Loucy (cell line): ENCODE data around the gene ALDOA.

Experiments
- EZH2phosphoT487 ChIP-seq: fragments of 200-600 bp; IDR thresholded peaks from 2 replicates; pipeline ENCODE4 v1.6.1; 2018; ENCODE audit warnings: antibody characterized with exemption, mild to moderate bottlenecking, moderate library complexity, borderline replicate concordance
- TF ChIP-seq, protein P1 (sequence below): fragments of 200-600 bp; sonication (generic); conservative IDR thresholded peaks from 2 replicates; pipeline ENCODE4 v1.5.1; 2014; ENCODE audit warnings: mild to moderate bottlenecking, antibody characterized with exemption, low read length

DNA sequence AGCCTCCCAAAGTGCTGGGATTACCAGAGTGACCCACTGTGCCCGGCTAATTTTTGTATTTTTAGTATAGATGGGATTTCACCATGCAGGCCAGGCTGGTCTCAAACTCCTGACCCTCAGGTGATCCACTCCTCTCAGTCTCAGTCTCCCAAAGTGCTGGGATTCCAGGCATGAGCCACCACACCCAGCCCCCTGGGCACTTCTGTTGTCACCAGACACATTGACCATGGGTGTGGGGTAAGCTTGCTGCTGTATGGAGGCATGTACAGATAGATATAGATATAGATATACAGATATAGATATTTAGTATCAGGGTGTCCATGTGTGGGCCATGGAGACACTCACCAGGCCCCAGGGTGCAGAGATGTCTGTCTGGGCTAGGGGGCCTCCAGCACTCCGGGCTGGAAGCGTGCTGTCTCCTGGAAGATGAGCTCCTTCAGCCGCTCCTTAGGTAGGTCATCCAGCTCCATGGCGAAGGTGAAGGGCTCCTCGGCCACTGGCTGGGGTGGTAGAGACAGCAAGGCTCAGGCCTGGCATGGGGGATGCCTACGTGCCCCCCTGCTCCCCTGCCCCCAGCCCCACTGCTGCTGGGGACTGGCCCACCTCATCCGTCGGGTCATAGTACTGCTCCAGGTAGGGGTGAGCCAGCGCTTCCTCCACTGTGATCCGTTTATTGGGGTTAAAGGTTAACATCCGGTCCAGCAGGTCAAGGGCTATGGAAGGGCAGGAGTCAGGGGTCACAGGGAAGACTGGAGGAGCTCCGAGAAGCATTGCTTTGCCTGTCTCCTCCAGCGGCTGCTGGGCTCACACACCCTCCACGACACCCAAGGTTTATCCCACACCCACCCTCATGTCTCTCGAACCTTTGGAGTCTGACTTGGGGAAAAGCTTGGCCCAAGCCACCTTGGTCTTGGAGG, 51.0 kb downstream of the ALDOA start:
- TF ChIP-seq, protein P1, sequence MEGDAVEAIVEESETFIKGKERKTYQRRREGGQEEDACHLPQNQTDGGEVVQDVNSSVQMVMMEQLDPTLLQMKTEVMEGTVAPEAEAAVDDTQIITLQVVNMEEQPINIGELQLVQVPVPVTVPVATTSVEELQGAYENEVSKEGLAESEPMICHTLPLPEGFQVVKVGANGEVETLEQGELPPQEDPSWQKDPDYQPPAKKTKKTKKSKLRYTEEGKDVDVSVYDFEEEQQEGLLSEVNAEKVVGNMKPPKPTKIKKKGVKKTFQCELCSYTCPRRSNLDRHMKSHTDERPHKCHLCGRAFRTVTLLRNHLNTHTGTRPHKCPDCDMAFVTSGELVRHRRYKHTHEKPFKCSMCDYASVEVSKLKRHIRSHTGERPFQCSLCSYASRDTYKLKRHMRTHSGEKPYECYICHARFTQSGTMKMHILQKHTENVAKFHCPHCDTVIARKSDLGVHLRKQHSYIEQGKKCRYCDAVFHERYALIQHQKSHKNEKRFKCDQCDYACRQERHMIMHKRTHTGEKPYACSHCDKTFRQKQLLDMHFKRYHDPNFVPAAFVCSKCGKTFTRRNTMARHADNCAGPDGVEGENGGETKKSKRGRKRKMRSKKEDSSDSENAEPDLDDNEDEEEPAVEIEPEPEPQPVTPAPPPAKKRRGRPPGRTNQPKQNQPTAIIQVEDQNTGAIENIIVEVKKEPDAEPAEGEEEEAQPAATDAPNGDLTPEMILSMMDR = no peak
- TF ChIP-seq EZH2phosphoT487 = no peak
